Stomach (tissue), 19 donors: ENCODE results near the gene SNX17. TPM values are rescaled to one million over a fixed set of nuclear protein-coding genes. Genes with fewer than 3 reads are reported as not detected.

ENCODE experiments used
- DNase-seq, 2 donors: peaks; one replicate each; pipeline versions ENCODE4 v3.0.0 to v3.0.0-alpha.2; 2013 to 2019
- H3K27ac ChIP-seq, 5 donors: fragments of 200-600 bp in 4 of 5; sonication (generic) in 4 of 5; one replicate each; pipeline ENCODE4 v1.5.1; 2013 to 2019; ENCODE audit warnings: mild to moderate bottlenecking in 1 of 5, moderate library complexity in 1 of 5
- H3K27me3 ChIP-seq, 3 donors: fragments of 200-600 bp; sonication (generic); one replicate each; pipeline ENCODE4 v1.5.1; 2017 to 2019; ENCODE audit warnings: mixed run types in 1 of 3
- H3K36me3 ChIP-seq, 4 donors: fragments of 200-600 bp; sonication (generic); 1 replicate in 3 of 4; 2 replicates in 1 of 4; pipeline ENCODE4 v1.5.1; 2016 to 2019
- H3K4me1 ChIP-seq, 4 donors: fragments of 200-600 bp; sonication (generic); one replicate each; pipeline ENCODE4 v1.5.1; 2016 to 2019
- H3K4me3 ChIP-seq, 4 donors: fragments of 200-600 bp; sonication (generic) in 3 of 4; one replicate each; pipeline ENCODE4 v1.5.1; 2016 to 2019; ENCODE audit warnings: mild to moderate bottlenecking in 1 of 4
- H3K9me3 ChIP-seq, 4 donors: fragments of 200-600 bp; sonication (generic); one replicate each; pipeline ENCODE4 v1.5.1; 2016 to 2019
- EP300 ChIP-seq: sonication (generic); formaldehyde crosslinking; IDR thresholded peaks from one replicate; pipeline ENCODE4 v1.6.1; 2017; ENCODE audit warnings: antibody characterized with exemption
- POLR2A ChIP-seq, 4 donors: fragments of 450-650 bp; IDR thresholded peaks; one replicate each; pipeline ENCODE4 v1.6.1; 2016; ENCODE audit warnings: antibody characterized with exemption in 4 of 4, control low read depth in 2 of 4, mild to moderate bottlenecking in 1 of 4, moderate library complexity in 1 of 4
- POLR2AphosphoS5 ChIP-seq, 3 donors: sonication (generic); formaldehyde crosslinking; IDR thresholded peaks; one replicate each; pipeline ENCODE4 v1.6.1; 2016; ENCODE audit warnings: antibody characterized with exemption in 3 of 3
- WGBS, 5 donors: extraction: QIAGEN DNeasy Blood & Tissue Kit in 3 of 5; methylation state at CpG; one replicate each; pipeline versions ENCODE4 v1.1.5 to v1.1.7; 2013 to 2018; 5-methylcytosine and 5-hydroxymethylcytosine counted together
- intact Hi-C: fragments of 100-400 bp; cut with DNase I; formaldehyde crosslinking; loops from one replicate; pipeline ENCODE4 v1.15.1; 2023; ENCODE audit warnings: low total_unique reads
- long read RNA-seq, 10 donors: transcript quantifications; one replicate each; lab custom pipeline, GENCODE V29; 2026
- polyA plus RNA-seq, 3 donors: library from polyadenylated mRNA; stranded (reverse); fragments of 200-250 nt; gene quantifications; one replicate each; pipeline ENCODE4 v1.2.3, GENCODE V29; 2013
- total RNA-seq, 5 donors: library from RNA; depleted of rRNA; stranded (reverse); fragments of >200 nt; gene quantifications; one replicate each; pipeline versions ENCODE4 v1.1.0 to v1.2.3, GENCODE V29; 2014 to 2016
- TF ChIP-seq, protein P1 (sequence below), 7 experiments: fragments of 450-650 bp in 4 of 7; fragments of 200-600 bp in 3 of 7; sonication (generic) in 3 of 7; IDR thresholded peaks; one replicate each; pipeline ENCODE4 v1.5.1; 2016 to 2019; ENCODE audit warnings: antibody characterized with exemption in 7 of 7, control low read depth in 2 of 7, mild to moderate bottlenecking in 1 of 7
- donor health status: healthy with polysubstance abuse.
- donor health status: Bipolar disorder and iron deficiency.
- donor health status: healthy.

SNX17 gene, protein sequence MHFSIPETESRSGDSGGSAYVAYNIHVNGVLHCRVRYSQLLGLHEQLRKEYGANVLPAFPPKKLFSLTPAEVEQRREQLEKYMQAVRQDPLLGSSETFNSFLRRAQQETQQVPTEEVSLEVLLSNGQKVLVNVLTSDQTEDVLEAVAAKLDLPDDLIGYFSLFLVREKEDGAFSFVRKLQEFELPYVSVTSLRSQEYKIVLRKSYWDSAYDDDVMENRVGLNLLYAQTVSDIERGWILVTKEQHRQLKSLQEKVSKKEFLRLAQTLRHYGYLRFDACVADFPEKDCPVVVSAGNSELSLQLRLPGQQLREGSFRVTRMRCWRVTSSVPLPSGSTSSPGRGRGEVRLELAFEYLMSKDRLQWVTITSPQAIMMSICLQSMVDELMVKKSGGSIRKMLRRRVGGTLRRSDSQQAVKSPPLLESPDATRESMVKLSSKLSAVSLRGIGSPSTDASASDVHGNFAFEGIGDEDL
- 10 to 100 TPM; 28.6 to 70.4 (median 67.2) TPM for total RNA-seq
- polyA plus RNA-seq: 10 to 100 TPM; 58.3 to 70.2 (median 68.9) TPM
- long read RNA-seq, donor 1, transcript SNX17-201 (15 exons, 2,044 nt): major isoform, 13 of 20 reads
- long read RNA-seq, donor 1, partial matches to known transcripts: 6 of 20 reads
- long read RNA-seq, donor 1, other reads (novel, unspliced or antisense): 0 of 20 reads
- long read RNA-seq, donor 2, transcript SNX17-201 (15 exons, 2,044 nt): major isoform, 20 of 21 reads
- long read RNA-seq, donor 2, partial matches to known transcripts: 0 of 21 reads
- long read RNA-seq, donor 2, other reads (novel, unspliced or antisense): 0 of 21 reads
- long read RNA-seq, donor 3, transcript SNX17-201 (15 exons, 2,044 nt): major isoform, 17 of 19 reads
- long read RNA-seq, donor 3, partial matches to known transcripts: 0 of 19 reads
- long read RNA-seq, donor 3, other reads (novel, unspliced or antisense): 0 of 19 reads
- long read RNA-seq, donor 4, partial matches to known transcripts: 0 of 2 reads
- long read RNA-seq, donor 4, other reads (novel, unspliced or antisense): 0 of 2 reads
- long read RNA-seq, donor 5, transcript SNX17-201 (15 exons, 2,044 nt): major isoform, 29 of 50 reads
- long read RNA-seq, donor 5, partial matches to known transcripts: 17 of 50 reads
- long read RNA-seq, donor 5, other reads (novel, unspliced or antisense): 0 of 50 reads
- long read RNA-seq, donor 6: 0 reads
- long read RNA-seq, donor 7, transcript SNX17-201 (15 exons, 2,044 nt): major isoform, 20 of 21 reads
- long read RNA-seq, donor 7, partial matches to known transcripts: 0 of 21 reads
- long read RNA-seq, donor 7, other reads (novel, unspliced or antisense): 0 of 21 reads
- long read RNA-seq, donor 8, transcript SNX17-201 (15 exons, 2,044 nt): major isoform, 26 of 34 reads
- long read RNA-seq, donor 8, partial matches to known transcripts: 8 of 34 reads
- long read RNA-seq, donor 8, other reads (novel, unspliced or antisense): 0 of 34 reads
- long read RNA-seq, donor 9, transcript SNX17-201 (15 exons, 2,044 nt): major isoform, 11 of 27 reads
- long read RNA-seq, donor 9, partial matches to known transcripts: 15 of 27 reads
- long read RNA-seq, donor 9, other reads (novel, unspliced or antisense): 0 of 27 reads
- long read RNA-seq, donor 10, transcript SNX17-201 (15 exons, 2,044 nt): major isoform, 10 of 17 reads
- long read RNA-seq, donor 10, partial matches to known transcripts: 6 of 17 reads
- long read RNA-seq, donor 10, other reads (novel, unspliced or antisense): 0 of 17 reads

DNA sequence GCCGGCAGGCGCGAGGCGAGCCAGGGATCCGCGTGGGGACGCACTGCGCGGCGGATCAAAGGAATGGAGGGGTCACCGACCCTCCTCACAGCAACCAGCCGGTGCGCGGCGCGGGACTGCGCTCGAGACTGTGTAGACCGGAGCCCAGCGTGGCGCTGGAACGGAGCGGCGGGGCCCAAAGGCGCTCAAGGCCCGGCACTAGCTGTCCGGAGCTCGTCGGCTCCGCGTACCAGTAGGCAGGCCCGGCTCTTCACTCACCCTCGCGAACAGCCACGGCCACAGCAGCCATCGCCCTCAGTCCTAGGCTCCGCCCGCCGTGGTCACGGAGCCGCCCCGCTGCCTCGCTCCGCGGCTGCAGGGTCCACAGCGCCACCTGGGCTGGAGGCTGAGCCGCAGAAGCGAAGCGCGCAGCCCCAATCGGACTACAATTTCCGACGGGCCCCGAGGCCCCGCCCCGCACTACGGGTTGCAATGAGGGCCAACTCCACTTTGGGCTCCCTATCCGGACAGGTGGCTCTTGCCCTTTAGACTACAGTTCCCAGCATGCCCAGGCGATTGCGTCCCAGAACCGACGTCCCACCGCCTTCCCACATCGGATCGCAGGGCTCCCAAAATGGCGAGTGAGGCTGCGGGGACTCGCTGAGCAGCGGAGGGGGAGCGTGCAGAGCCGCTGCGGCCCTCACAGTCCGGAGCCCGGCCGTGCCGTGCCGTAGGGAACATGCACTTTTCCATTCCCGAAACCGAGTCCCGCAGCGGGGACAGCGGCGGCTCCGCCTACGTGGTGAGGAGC, at the start of gene SNX17, which contains the start of gene EIF2B4:
Gene SNX17, plus strand, starts transcription at position 591 of the 790 bp plus-strand sequence. Its CDS starts 128 bp downstream, at position 719.
Gene EIF2B4, minus strand, starts transcription at position 313 of the 790 bp plus-strand sequence. Its CDS starts 24 bp downstream, at position 289.
- no peaks in the 10 kb centered on the region for H3K9me3 ChIP-seq
- intact Hi-C loops: no loop called here
- peaks cover 48 to 68% (median 66%) of the 10 kb centered on the region in 4 donors for H3K36me3 ChIP-seq
- H3K4me3 ChIP-seq: peak within 1 kb of the TSS; percentile 91 to 97 (median 94)
- TF ChIP-seq POLR2AphosphoS5 (IDR thresholded peaks at IDR 0.05): peak; percentile 87 to 98 (median 91)
- no peak for TF ChIP-seq POLR2A (IDR thresholded peaks at IDR 0.05)
- TF ChIP-seq, protein P1, sequence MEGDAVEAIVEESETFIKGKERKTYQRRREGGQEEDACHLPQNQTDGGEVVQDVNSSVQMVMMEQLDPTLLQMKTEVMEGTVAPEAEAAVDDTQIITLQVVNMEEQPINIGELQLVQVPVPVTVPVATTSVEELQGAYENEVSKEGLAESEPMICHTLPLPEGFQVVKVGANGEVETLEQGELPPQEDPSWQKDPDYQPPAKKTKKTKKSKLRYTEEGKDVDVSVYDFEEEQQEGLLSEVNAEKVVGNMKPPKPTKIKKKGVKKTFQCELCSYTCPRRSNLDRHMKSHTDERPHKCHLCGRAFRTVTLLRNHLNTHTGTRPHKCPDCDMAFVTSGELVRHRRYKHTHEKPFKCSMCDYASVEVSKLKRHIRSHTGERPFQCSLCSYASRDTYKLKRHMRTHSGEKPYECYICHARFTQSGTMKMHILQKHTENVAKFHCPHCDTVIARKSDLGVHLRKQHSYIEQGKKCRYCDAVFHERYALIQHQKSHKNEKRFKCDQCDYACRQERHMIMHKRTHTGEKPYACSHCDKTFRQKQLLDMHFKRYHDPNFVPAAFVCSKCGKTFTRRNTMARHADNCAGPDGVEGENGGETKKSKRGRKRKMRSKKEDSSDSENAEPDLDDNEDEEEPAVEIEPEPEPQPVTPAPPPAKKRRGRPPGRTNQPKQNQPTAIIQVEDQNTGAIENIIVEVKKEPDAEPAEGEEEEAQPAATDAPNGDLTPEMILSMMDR (IDR thresholded peaks at IDR 0.05): peak in 5 of 7 experiments; percentile 20 to 85 (median 43)
- TF ChIP-seq EP300: no peak
- no peaks in the 10 kb centered on the region for H3K27me3 ChIP-seq
- 0 to 1% (median 1%) methylated on average over 7 to 85 of the region's 85 CpGs for WGBS, 5 donors
- peak; percentile 99 to 100 for DNase-seq
- H3K4me1 ChIP-seq: peaks cover 24 to 46% (median 38%) of the 10 kb centered on the region in 4 donors
- H3K27ac ChIP-seq: peak within 1 kb of the TSS; percentile 92 to 96 (median 94)

DNA sequence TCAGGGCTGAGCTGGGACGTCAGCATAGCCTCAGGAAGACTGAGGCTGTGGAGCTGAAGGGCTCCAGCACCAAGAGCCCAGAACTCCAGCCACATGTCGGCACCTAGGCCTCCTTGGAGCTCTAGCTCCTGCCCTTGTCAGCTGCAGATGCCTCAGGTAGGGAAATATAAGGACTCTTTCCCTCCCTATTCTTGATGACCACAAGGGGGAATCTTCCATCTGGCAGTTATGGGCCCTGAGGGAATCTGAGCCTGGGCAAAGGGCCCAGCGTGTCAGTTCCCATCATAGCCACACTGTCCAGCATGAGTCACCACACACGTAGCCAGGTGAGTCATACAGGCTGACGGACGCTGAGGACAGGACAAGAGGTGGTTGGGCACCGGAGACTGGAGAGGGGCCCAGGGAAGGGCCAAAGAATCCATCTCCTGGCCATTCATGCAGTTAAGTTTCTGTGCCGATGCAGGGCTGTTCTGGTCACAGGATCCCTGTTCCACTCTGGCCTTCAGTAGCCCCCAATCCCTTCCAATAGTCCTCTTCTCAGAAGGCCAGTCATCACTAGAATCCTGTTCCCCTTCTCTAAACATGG, 49.4 kb upstream of the SNX17 start:
- TF ChIP-seq POLR2A (IDR thresholded peaks at IDR 0.05): no peak
- TF ChIP-seq POLR2AphosphoS5 (IDR thresholded peaks at IDR 0.05): peak in 1 of 3 donors; percentile 55
- Histone ChIP-seq H3K4me1 (peaks cover 12 to 39% (median 28%) of the 10 kb centered on the region in 4 donors), H3K36me3 (peaks cover 0 to 24% (median 17%) of the 10 kb centered on the region in 4 donors), H3K27ac (peak overlapping the region in 1 of 5 donors; percentile 22), H3K9me3 (no peaks in the 10 kb centered on the region), H3K27me3 (no peaks in the 10 kb centered on the region), H3K4me3 (no peak overlapping the region)
- intact Hi-C loops: no loop called here
- WGBS, 5 donors: 54 to 59% (median 55%) methylated on average over 8 of the region's 8 CpGs
- DNase-seq: peak; percentile 64 to 66

DNA sequence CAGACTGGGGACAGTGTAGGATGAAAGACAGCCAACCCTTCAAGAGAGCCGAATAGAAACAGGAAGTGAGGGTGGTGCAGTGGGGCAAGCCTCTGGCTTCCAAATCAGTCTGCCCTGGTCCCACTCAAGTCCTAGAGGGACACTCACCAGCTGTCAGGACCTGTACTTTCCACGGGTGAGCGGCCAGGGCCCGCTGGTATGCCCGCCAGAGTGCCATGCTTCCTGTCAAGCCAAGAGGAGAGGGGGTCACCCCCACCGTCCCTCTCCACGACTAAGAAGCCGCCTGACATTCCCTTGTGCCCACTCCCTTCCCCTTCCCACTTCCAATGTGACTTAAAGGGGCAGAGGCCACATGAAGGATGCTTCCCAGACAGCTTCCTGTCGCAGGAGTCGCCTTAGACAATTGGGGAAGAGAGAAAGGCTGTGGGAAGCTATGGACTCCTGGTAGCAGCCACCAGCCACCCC, 48.1 kb upstream of the SNX17 start:
- H3K4me1 ChIP-seq: peaks cover 12 to 33% (median 28%) of the 10 kb centered on the region in 4 donors
- 0 to 13% (median 1%) methylated on average over 9 to 10 of the region's 10 CpGs for WGBS, 5 donors
- H3K27me3 ChIP-seq: no peaks in the 10 kb centered on the region
- H3K36me3 ChIP-seq: peaks cover 10 to 26% (median 19%) of the 10 kb centered on the region in 4 donors
- intact Hi-C loops: no loop called here
- peak overlapping the region; percentile 14 to 99 (median 96) for H3K27ac ChIP-seq
- DNase-seq: peak in 1 of 2 donors; percentile 51
- H3K4me3 ChIP-seq: peak overlapping the region; percentile 74 to 82 (median 76)
- TF ChIP-seq, protein P1 (IDR thresholded peaks at IDR 0.05): no peak
- TF ChIP-seq EP300 (no peak), POLR2AphosphoS5 (IDR thresholded peaks at IDR 0.05) (no peak), POLR2A (IDR thresholded peaks at IDR 0.05) (no peak)
- no peaks in the 10 kb centered on the region for H3K9me3 ChIP-seq
